ENCODE measurements around the gene PROM1. TPM values are rescaled to one million over a fixed set of nuclear protein-coding genes. Genes with fewer than 3 reads are reported as not detected.

Gene PROM1
- total RNA-seq, 1 experiment from 2014 or later: 196 TPM

GRCh38 chr4:16109256-16109655 lies 25.4 kb upstream of the PROM1 start:
- no peak for DNase-seq
- intact Hi-C loops (cut with micrococcal nuclease; ENCODE audit: unreplicated experiment): no loop called here
- no peaks in the 10 kb centered on the region for H3K9me3 Mint-ChIP-seq (ENCODE audit: unreplicated experiment)
- H3K4me3 ChIP-seq (ENCODE audit: low read depth, low read length): no peak overlapping the region
- ChIA-PET POLR2A (no interaction called here), CTCF (no interaction called here)
- no peak overlapping the region for H3K4me3 Mint-ChIP-seq (ENCODE audit: unreplicated experiment)
- peaks cover 12% of the 10 kb centered on the region for H3K4me1 ChIP-seq
- peaks cover 7% of the 10 kb centered on the region for H3K4me1 Mint-ChIP-seq (ENCODE audit: low read depth, unreplicated experiment)
- no peaks in the 10 kb centered on the region for H3K9me3 ChIP-seq
- no peaks in the 10 kb centered on the region for H3K27me3 ChIP-seq (replicated peaks; ENCODE audit: control insufficient read depth, insufficient read depth, low read length)
- no TSS peak for BruUV-seq (replicated peaks)
- no peaks in the 10 kb centered on the region for H3K27me3 Mint-ChIP-seq (ENCODE audit: insufficient read depth, unreplicated experiment)
- H3K27ac Mint-ChIP-seq (ENCODE audit: unreplicated experiment): no peak overlapping the region
- no peak for TF ChIP-seq CTCF (IDR thresholded peaks at IDR 0.05; ENCODE audit: insufficient read depth in 1 of 2, low read depth in 1 of 2, low read length in 1 of 2, severe bottlenecking in 1 of 2, unreplicated experiment in 1 of 2)
- H3K36me3 Mint-ChIP-seq (ENCODE audit: insufficient read depth, unreplicated experiment): no peaks in the 10 kb centered on the region
- no peaks in the 10 kb centered on the region for H3K36me3 ChIP-seq (ENCODE audit: control insufficient read depth, insufficient read depth, low read length)

DNA sequence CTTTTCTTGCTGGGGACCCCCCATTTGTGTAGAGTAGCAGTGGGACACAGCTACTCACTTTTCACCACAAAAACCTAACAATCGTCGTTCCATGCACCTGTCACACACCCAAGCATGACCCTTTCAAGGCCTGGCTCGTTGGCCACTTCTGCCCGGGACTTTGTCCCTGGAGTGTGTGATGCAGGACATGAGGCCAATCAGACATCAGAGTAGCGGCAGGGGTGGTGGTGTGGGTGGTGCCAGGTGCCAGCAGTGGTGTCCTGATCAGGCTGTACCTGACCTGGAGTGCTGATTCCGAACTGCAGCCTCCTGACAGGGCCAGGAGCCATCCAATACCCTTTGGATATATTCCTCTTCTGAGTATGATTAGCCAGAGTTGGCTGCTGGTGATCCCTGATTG lies 23.1 kb upstream of the PROM1 start:
- no TSS peak for BruUV-seq (replicated peaks)
- no peak for DNase-seq
- intact Hi-C loops (cut with micrococcal nuclease; ENCODE audit: unreplicated experiment): no loop called here
- Mint-ChIP-seq H3K9me3 (ENCODE audit: unreplicated experiment) (no peaks in the 10 kb centered on the region), H3K27me3 (ENCODE audit: insufficient read depth, unreplicated experiment) (no peaks in the 10 kb centered on the region), H3K4me3 (ENCODE audit: unreplicated experiment) (no peak overlapping the region), H3K27ac (ENCODE audit: unreplicated experiment) (no peak overlapping the region), H3K4me1 (ENCODE audit: low read depth, unreplicated experiment) (peaks cover 7% of the 10 kb centered on the region), H3K36me3 (ENCODE audit: insufficient read depth, unreplicated experiment) (no peaks in the 10 kb centered on the region)
- peaks cover 11% of the 10 kb centered on the region for H3K4me1 ChIP-seq
- no peak overlapping the region for H3K4me3 ChIP-seq (ENCODE audit: low read depth, low read length)
- H3K36me3 ChIP-seq (ENCODE audit: control insufficient read depth, insufficient read depth, low read length): no peaks in the 10 kb centered on the region
- no peaks in the 10 kb centered on the region for H3K27me3 ChIP-seq (replicated peaks; ENCODE audit: control insufficient read depth, insufficient read depth, low read length)
- TF ChIP-seq CTCF (IDR thresholded peaks at IDR 0.05; ENCODE audit: insufficient read depth in 1 of 2, low read depth in 1 of 2, low read length in 1 of 2, severe bottlenecking in 1 of 2, unreplicated experiment in 1 of 2): no peak
- no peaks in the 10 kb centered on the region for H3K9me3 ChIP-seq
- POLR2A ChIA-PET: no interaction called here
- CTCF ChIA-PET: interaction anchor here (1.0 kb wide), 1 partner anchor 144 kb away, joined by 3 read pairs; the partner anchor contains the start of gene FGFBP2

- ChIA-PET POLR2A (no interaction called here), CTCF (no interaction called here)
- no peaks in the 10 kb centered on the region for H3K4me1 Mint-ChIP-seq (ENCODE audit: low read depth, unreplicated experiment)
- no peak for TF ChIP-seq CTCF (IDR thresholded peaks at IDR 0.05; ENCODE audit: insufficient read depth in 1 of 2, low read depth in 1 of 2, low read length in 1 of 2, severe bottlenecking in 1 of 2, unreplicated experiment in 1 of 2)
- H3K27me3 Mint-ChIP-seq (ENCODE audit: insufficient read depth, unreplicated experiment): peaks cover 4% of the 10 kb centered on the region
- H3K36me3 Mint-ChIP-seq (ENCODE audit: insufficient read depth, unreplicated experiment): no peaks in the 10 kb centered on the region
- no peak for DNase-seq
- intact Hi-C loops (cut with micrococcal nuclease; ENCODE audit: unreplicated experiment): no loop called here
- Histone ChIP-seq H3K4me1 (no peaks in the 10 kb centered on the region), H3K36me3 (ENCODE audit: control insufficient read depth, insufficient read depth, low read length) (no peaks in the 10 kb centered on the region), H3K9me3 (no peaks in the 10 kb centered on the region), H3K4me3 (ENCODE audit: low read depth, low read length) (no peak overlapping the region), H3K27me3 (replicated peaks; ENCODE audit: control insufficient read depth, insufficient read depth, low read length) (no peaks in the 10 kb centered on the region)
- no peak overlapping the region for H3K27ac Mint-ChIP-seq (ENCODE audit: unreplicated experiment)
- H3K4me3 Mint-ChIP-seq (ENCODE audit: unreplicated experiment): no peak overlapping the region
- no peaks in the 10 kb centered on the region for H3K9me3 Mint-ChIP-seq (ENCODE audit: unreplicated experiment)
- no TSS peak for BruUV-seq (replicated peaks)
Measured at GRCh38 chr4:16104520-16104919, 20.7 kb upstream of the PROM1 start.
